ENCODE data around the gene PANK1.

GRCh38 chr10:89589101-89589720, 55.8 kb downstream of the PANK1 start:
- no peak for TF ChIP-seq CTCF (IDR thresholded peaks at IDR 0.05; ENCODE audit: low read depth, low read length)
- no peak for TF ChIP-seq EZH2phosphoT487 (IDR thresholded peaks at IDR 0.05; ENCODE audit: low read depth)
